ENCODE data around the gene MDH1B.

Gene MDH1B

GRCh38 chr2:206790311-206790935, 25.3 kb upstream of the MDH1B start:
- no peak for TF ChIP-seq CTCF (conservative IDR thresholded peaks at IDR 0.05; ENCODE audit: control insufficient read depth, insufficient read depth, low read depth, low read length)
- no peak for DNase-seq (ENCODE audit: low read depth)
- no peak overlapping the region for H3K4me3 ChIP-seq (ENCODE audit: control insufficient read depth, low read depth, low read length)

- no peak for DNase-seq (ENCODE audit: low read depth)
- no peak for TF ChIP-seq CTCF (conservative IDR thresholded peaks at IDR 0.05; ENCODE audit: control insufficient read depth, insufficient read depth, low read depth, low read length)
- no peak overlapping the region for H3K4me3 ChIP-seq (ENCODE audit: control insufficient read depth, low read depth, low read length)
Observed at GRCh38 chr2:206784559-206785353, 19.6 kb upstream of the MDH1B start.

- TF ChIP-seq CTCF (conservative IDR thresholded peaks at IDR 0.05; ENCODE audit: control insufficient read depth, insufficient read depth, low read depth, low read length) = peak; percentile 62
- no peak overlapping the region for H3K4me3 ChIP-seq (ENCODE audit: control insufficient read depth, low read depth, low read length)
- DNase-seq (ENCODE audit: low read depth) = peak; percentile 25
Observed at GRCh38 chr2:206783718-206784117, 18.6 kb upstream of the MDH1B start.

- no peak for TF ChIP-seq CTCF (conservative IDR thresholded peaks at IDR 0.05; ENCODE audit: control insufficient read depth, insufficient read depth, low read depth, low read length)
- H3K4me3 ChIP-seq (ENCODE audit: control insufficient read depth, low read depth, low read length) = no peak overlapping the region
- DNase-seq (ENCODE audit: low read depth) = no peak
Observed at GRCh38 chr2:206780671-206781070, 15.5 kb upstream of the MDH1B start.

DNA sequence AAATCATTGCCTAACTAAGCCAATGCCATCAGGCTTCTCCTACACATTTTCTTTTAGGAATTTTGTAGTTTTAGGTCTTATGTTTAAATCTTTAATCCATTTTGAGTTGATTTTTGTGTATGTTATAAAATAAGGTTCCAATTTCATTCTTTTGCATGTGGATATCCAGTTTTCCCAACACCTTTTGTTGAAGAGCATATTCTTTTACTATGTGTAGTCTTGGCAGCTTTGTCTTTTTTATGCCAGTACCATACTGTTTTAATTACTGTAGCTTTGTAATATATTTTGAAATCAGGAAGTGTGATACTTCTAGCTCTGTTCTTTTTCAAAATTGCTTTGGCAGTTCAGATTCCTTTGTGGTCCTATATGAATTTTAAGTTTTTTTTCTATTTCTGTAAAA, 11.3 kb upstream of the MDH1B start:
- no peak overlapping the region for H3K4me3 ChIP-seq (ENCODE audit: control insufficient read depth, low read depth, low read length)
- TF ChIP-seq CTCF (conservative IDR thresholded peaks at IDR 0.05; ENCODE audit: control insufficient read depth, insufficient read depth, low read depth, low read length) = no peak
- DNase-seq (ENCODE audit: low read depth) = no peak

- no peak for TF ChIP-seq CTCF (conservative IDR thresholded peaks at IDR 0.05; ENCODE audit: control insufficient read depth, insufficient read depth, low read depth, low read length)
- no peak for DNase-seq (ENCODE audit: low read depth)
- no peak overlapping the region for H3K4me3 ChIP-seq (ENCODE audit: control insufficient read depth, low read depth, low read length)
Observed at GRCh38 chr2:206774871-206775270, 9.7 kb upstream of the MDH1B start.
